Bronchial epithelial cell (primary cell): ENCODE results near the gene PI4K2B. TPM values are rescaled to one million over a fixed set of nuclear protein-coding genes. Genes with fewer than 3 reads are reported as not detected.

Source experiments
- DNase-seq: peaks from one replicate; pipeline ENCODE4 v3.0.0-alpha.2; 2010; ENCODE audit warnings: low read depth
- FAIRE-seq: peaks from 2 replicates; lab custom pipeline; 2011; peaks lifted over from hg19 to GRCh38; lab: Jason Lieb, UNC
- H3K27me3 ChIP-seq: 2 replicates; pipeline ENCODE4 v1.5.1; 2011; ENCODE audit warnings: low read length; ENCODE audit not compliant: control insufficient read depth, insufficient read depth
- H3K36me3 ChIP-seq: 2 replicates; pipeline ENCODE4 v1.5.1; 2011; ENCODE audit warnings: low read length; ENCODE audit not compliant: control insufficient read depth, insufficient read depth
- H3K4me3 ChIP-seq: 2 replicates; pipeline ENCODE4 v1.5.1; 2011; ENCODE audit warnings: mild to moderate bottlenecking, low read depth, low read length, control low read depth
- CTCF ChIP-seq: IDR thresholded peaks from 2 replicates; pipeline ENCODE4 v1.5.1; 2011; ENCODE audit warnings: mild to moderate bottlenecking, moderate library complexity, low read length, control low read depth, inconsistent platforms; ENCODE audit not compliant: insufficient read depth, severe bottlenecking
- total RNA-seq: library from RNA; depleted of rRNA; stranded (reverse); fragments of >200 nt; gene quantifications from 2 replicates; pipeline ENCODE4 v1.2.1, GENCODE V29; 2014

PI4K2B gene
- 14.5 and 15.7 TPM in 2 replicates for total RNA-seq

DNA sequence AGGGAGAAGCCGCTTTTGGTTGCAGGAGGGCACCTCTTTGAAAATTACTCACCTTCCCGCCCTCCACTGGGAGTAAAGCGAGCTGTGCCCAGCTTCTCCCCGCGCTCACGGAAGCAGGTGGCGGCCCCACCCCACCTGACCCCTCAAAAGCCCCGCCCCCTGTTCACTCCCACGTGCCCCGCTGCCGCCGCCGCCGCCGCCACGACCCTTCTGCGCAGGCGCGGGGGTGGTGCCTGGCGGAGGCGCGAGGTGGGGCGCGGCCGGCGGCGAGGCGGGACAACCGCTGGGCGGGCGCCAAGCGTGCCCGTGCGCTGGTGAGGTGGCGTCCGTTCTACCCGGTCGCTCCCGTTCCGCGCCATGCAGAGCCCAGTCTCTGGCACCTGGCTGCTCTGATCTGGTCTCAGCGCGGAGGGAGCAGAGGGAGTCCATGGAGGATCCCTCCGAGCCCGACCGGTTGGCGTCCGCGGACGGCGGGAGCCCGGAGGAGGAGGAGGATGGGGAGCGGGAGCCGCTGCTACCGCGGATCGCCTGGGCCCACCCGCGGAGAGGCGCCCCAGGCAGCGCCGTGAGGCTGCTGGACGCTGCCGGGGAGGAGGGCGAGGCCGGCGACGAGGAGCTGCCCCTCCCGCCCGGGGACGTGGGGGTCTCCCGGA is at the start of gene PI4K2B:
PI4K2B (plus strand) TSS at position 297 of the 653 bp plus-strand sequence; CDS start at position 428, 131 bp downstream.
- TF ChIP-seq CTCF: no peak
- Histone ChIP-seq H3K36me3 (no peaks in the 10 kb centered on the region), H3K4me3 (peak within 1 kb of the TSS; percentile 93), H3K27me3 (no peaks in the 10 kb centered on the region)
- DNase-seq: peak; percentile 70
- FAIRE-seq: no peak

GRCh38 chr4:25184056-25184455 is 49.8 kb upstream of the PI4K2B start:
- no peak for FAIRE-seq
- no peak for DNase-seq
- H3K36me3 ChIP-seq: no peaks in the 10 kb centered on the region
- H3K4me3 ChIP-seq: no peak overlapping the region
- no peaks in the 10 kb centered on the region for H3K27me3 ChIP-seq
- no peak for TF ChIP-seq CTCF

DNA sequence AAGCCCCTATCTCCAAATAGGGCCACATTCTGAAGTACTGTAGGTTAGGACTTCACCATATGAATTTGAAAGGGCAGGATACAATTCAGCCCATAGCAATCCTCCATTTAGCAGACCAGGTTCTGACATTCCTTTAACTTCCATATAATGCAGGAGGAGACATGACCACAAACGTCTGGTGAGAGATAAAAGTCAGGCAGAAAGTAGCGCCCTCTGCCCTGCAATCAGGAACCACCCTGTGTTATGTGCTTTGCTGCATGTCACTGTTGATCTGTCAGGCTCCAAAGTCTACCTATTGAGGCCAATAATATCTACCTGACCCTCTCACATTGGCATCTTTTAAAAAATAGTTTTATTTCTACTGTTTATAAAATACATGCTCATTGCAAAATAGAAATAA is 43.4 kb upstream of the PI4K2B start:
- no peaks in the 10 kb centered on the region for H3K27me3 ChIP-seq
- no peak for TF ChIP-seq CTCF
- FAIRE-seq: no peak
- no peak for DNase-seq
- no peak overlapping the region for H3K4me3 ChIP-seq
- no peaks in the 10 kb centered on the region for H3K36me3 ChIP-seq

GRCh38 chr4:25198713-25199112 is 35.1 kb upstream of the PI4K2B start:
- TF ChIP-seq CTCF: no peak
- Histone ChIP-seq H3K27me3 (no peaks in the 10 kb centered on the region), H3K36me3 (no peaks in the 10 kb centered on the region), H3K4me3 (no peak overlapping the region)
- FAIRE-seq (no peak), DNase-seq (no peak)

GRCh38 chr4:25207997-25208396 is 25.8 kb upstream of the PI4K2B start:
- no peak for FAIRE-seq
- Histone ChIP-seq H3K4me3 (no peak overlapping the region), H3K27me3 (peaks cover 2% of the 10 kb centered on the region), H3K36me3 (no peaks in the 10 kb centered on the region)
- TF ChIP-seq CTCF: no peak
- DNase-seq: no peak

DNA sequence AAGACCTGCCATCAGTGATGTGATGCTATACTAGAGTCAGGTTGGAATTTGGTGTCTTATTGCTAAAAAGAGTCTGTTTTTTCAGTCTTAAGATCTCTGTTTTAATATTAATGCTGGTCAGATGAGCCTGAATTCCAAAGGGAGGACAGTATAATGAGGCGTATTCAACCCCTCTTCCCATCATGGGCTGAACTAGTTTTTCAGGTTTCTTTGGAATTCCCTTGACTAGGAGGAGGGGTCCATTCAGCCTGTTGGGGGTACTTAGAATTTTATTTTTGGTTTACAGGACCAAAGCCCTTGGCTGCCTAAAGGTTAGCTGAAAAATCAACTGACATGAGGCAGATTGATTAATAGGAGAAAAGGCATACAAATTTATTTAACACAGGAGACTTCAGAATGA is 24.1 kb upstream of the PI4K2B start:
- Histone ChIP-seq H3K36me3 (no peaks in the 10 kb centered on the region), H3K4me3 (no peak overlapping the region), H3K27me3 (peaks cover 2% of the 10 kb centered on the region)
- no peak for DNase-seq
- FAIRE-seq: no peak
- no peak for TF ChIP-seq CTCF
